Naive B cell (primary cell): ENCODE results near the gene OPA1. TPM values are rescaled to one million over a fixed set of nuclear protein-coding genes. Genes with fewer than 3 reads are reported as not detected.

Experiments
- ATAC-seq, 2 donors: fragments of 150-1000 bp; cut with Tn5 transposase; 2 replicates each; pipeline ENCODE4 v1.10.0; 2021; ENCODE audit warnings: low read depth in 2 of 2, mild to moderate bottlenecking in 2 of 2, moderate library complexity in 2 of 2
- DNase-seq: peaks from one replicate; pipeline ENCODE4 v3.0.0; 2022
- H3K27ac Mint-ChIP-seq, 6 donors: one replicate each; pipeline ENCODE4 v1.8.0; 2020 to 2022; ENCODE audit warnings: mild to moderate bottlenecking in 6 of 6, mixed read lengths in 6 of 6, moderate library complexity in 5 of 6, inconsistent platforms in 2 of 6
- H3K27me3 Mint-ChIP-seq, 3 donors: one replicate each; pipeline ENCODE4 v1.8.0; 2021 to 2022; ENCODE audit warnings: mixed read lengths in 3 of 3, mild to moderate bottlenecking in 1 of 3
- H3K36me3 Mint-ChIP-seq, 2 donors: one replicate each; pipeline ENCODE4 v1.8.0; 2020 to 2022; ENCODE audit warnings: mixed read lengths in 2 of 2, inconsistent platforms in 1 of 2, mild to moderate bottlenecking in 1 of 2
- H3K4me1 Mint-ChIP-seq, 3 donors: one replicate each; pipeline ENCODE4 v1.8.0; 2020 to 2022; ENCODE audit warnings: mixed read lengths in 3 of 3, inconsistent platforms in 1 of 3, mild to moderate bottlenecking in 1 of 3, moderate library complexity in 1 of 3
- H3K4me3 Mint-ChIP-seq, 8 donors: one replicate each; pipeline ENCODE4 v1.8.0; 2020 to 2022; ENCODE audit warnings: mild to moderate bottlenecking in 8 of 8, mixed read lengths in 8 of 8, moderate library complexity in 8 of 8, inconsistent platforms in 2 of 8
- H3K9me3 Mint-ChIP-seq, 7 donors: one replicate each; pipeline ENCODE4 v1.8.0; 2020 to 2022; ENCODE audit warnings: mixed read lengths in 7 of 7, mild to moderate bottlenecking in 5 of 7, inconsistent platforms in 2 of 7, moderate library complexity in 1 of 7
- polyA plus RNA-seq, 6 donors: library from polyadenylated mRNA; unstranded; fragments of 300-500 nt; fragmentation: Illumina TruSeq; gene quantifications; one replicate each; pipeline ENCODE4 v1.2.3, GENCODE V29; 2021; ENCODE audit warnings: low read depth in 6 of 6

The OPA1 gene
- polyA plus RNA-seq, 6 donors from 2014 or later, result 15.7 to 31.7 (median 25.1) TPM

- Mint-ChIP-seq H3K27ac (no peak overlapping the region), H3K4me3 (no peak overlapping the region), H3K27me3 (peaks cover 0 to 6% (median 0%) of the 10 kb centered on the region in 3 donors), H3K4me1 (no peaks in the 10 kb centered on the region), H3K9me3 (no peaks in the 10 kb centered on the region), H3K36me3 (no peaks in the 10 kb centered on the region)
- ATAC-seq (no peak), DNase-seq (no peak)
Observed at GRCh38 chr3:193563426-193563825, 29.6 kb upstream of the OPA1 start.

GRCh38 chr3:193564012-193564411 is 29.0 kb upstream of the OPA1 start:
- DNase-seq (no peak), ATAC-seq (no peak)
- Mint-ChIP-seq H3K4me1 (no peaks in the 10 kb centered on the region), H3K27ac (no peak overlapping the region), H3K27me3 (peaks cover 0 to 6% (median 0%) of the 10 kb centered on the region in 3 donors), H3K4me3 (no peak overlapping the region), H3K9me3 (no peaks in the 10 kb centered on the region), H3K36me3 (no peaks in the 10 kb centered on the region)

- Mint-ChIP-seq H3K4me3 (no peak overlapping the region), H3K36me3 (no peaks in the 10 kb centered on the region), H3K27me3 (peaks cover 0 to 6% (median 0%) of the 10 kb centered on the region in 3 donors), H3K27ac (no peak overlapping the region), H3K4me1 (peaks cover 0 to 8% (median 4%) of the 10 kb centered on the region in 3 donors), H3K9me3 (no peaks in the 10 kb centered on the region)
- no peak for DNase-seq
- ATAC-seq, result no peak
Observed at GRCh38 chr3:193569119-193569518, 23.9 kb upstream of the OPA1 start.

GRCh38 chr3:193572426-193572908 is 20.5 kb upstream of the OPA1 start:
- Mint-ChIP-seq H3K27me3 (peaks cover 0 to 6% (median 0%) of the 10 kb centered on the region in 3 donors), H3K4me3 (no peak overlapping the region), H3K9me3 (no peaks in the 10 kb centered on the region), H3K27ac (no peak overlapping the region), H3K36me3 (no peaks in the 10 kb centered on the region), H3K4me1 (peaks cover 0 to 8% (median 4%) of the 10 kb centered on the region in 3 donors)
- no peak for DNase-seq
- ATAC-seq, result peak in 1 of 2 donors; percentile 35

- ATAC-seq (no peak), DNase-seq (no peak)
- peaks cover 0 to 8% (median 4%) of the 10 kb centered on the region in 3 donors for H3K4me1 Mint-ChIP-seq
- H3K9me3 Mint-ChIP-seq, result no peaks in the 10 kb centered on the region
- H3K27me3 Mint-ChIP-seq, result no peaks in the 10 kb centered on the region
- no peak overlapping the region for H3K4me3 Mint-ChIP-seq
- no peak overlapping the region for H3K27ac Mint-ChIP-seq
- H3K36me3 Mint-ChIP-seq, result no peaks in the 10 kb centered on the region
Observed at GRCh38 chr3:193573403-193574191, 19.4 kb upstream of the OPA1 start.

- Mint-ChIP-seq H3K27ac (peak overlapping the region in 2 of 6 donors; percentile 57 to 83), H3K4me3 (no peak overlapping the region), H3K4me1 (peaks cover 0 to 8% (median 4%) of the 10 kb centered on the region in 3 donors), H3K36me3 (peaks cover 0 to 6% of the 10 kb centered on the region in 2 donors), H3K27me3 (no peaks in the 10 kb centered on the region), H3K9me3 (no peaks in the 10 kb centered on the region)
- no peak for DNase-seq
- ATAC-seq, result no peak
Observed at GRCh38 chr3:193574488-193575070, 18.4 kb upstream of the OPA1 start.

GRCh38 chr3:193585530-193585929 is 7.5 kb upstream of the OPA1 start:
- ATAC-seq, result no peak
- no peaks in the 10 kb centered on the region for H3K9me3 Mint-ChIP-seq
- DNase-seq, result no peak
- no peaks in the 10 kb centered on the region for H3K36me3 Mint-ChIP-seq
- H3K27me3 Mint-ChIP-seq, result no peaks in the 10 kb centered on the region
- no peak overlapping the region for H3K27ac Mint-ChIP-seq
- H3K4me1 Mint-ChIP-seq, result no peaks in the 10 kb centered on the region
- no peak overlapping the region for H3K4me3 Mint-ChIP-seq

- DNase-seq (no peak), ATAC-seq (no peak)
- H3K27ac Mint-ChIP-seq, result no peak overlapping the region
- no peaks in the 10 kb centered on the region for H3K36me3 Mint-ChIP-seq
- no peaks in the 10 kb centered on the region for H3K9me3 Mint-ChIP-seq
- H3K4me1 Mint-ChIP-seq, result no peaks in the 10 kb centered on the region
- H3K4me3 Mint-ChIP-seq, result no peak overlapping the region
- no peaks in the 10 kb centered on the region for H3K27me3 Mint-ChIP-seq
Observed at GRCh38 chr3:193586526-193586925, 6.5 kb upstream of the OPA1 start.

- H3K27me3 Mint-ChIP-seq, result no peaks in the 10 kb centered on the region
- no peak for ATAC-seq
- DNase-seq, result no peak
- peak overlapping the region in 1 of 6 donors; percentile 58 for H3K27ac Mint-ChIP-seq
- H3K9me3 Mint-ChIP-seq, result no peaks in the 10 kb centered on the region
- H3K36me3 Mint-ChIP-seq, result peaks cover 0 to 7% of the 10 kb centered on the region in 2 donors
- peaks cover 16 to 18% (median 17%) of the 10 kb centered on the region in 3 donors for H3K4me1 Mint-ChIP-seq
- no peak overlapping the region for H3K4me3 Mint-ChIP-seq
Observed at GRCh38 chr3:193589129-193589528, 3.9 kb upstream of the OPA1 start.

- peak overlapping the region in 2 of 8 donors; percentile 3 to 98 for H3K4me3 Mint-ChIP-seq
- no peaks in the 10 kb centered on the region for H3K27me3 Mint-ChIP-seq
- H3K9me3 Mint-ChIP-seq, result no peaks in the 10 kb centered on the region
- peaks cover 0 to 7% of the 10 kb centered on the region in 2 donors for H3K36me3 Mint-ChIP-seq
- H3K27ac Mint-ChIP-seq, result peak overlapping the region in 1 of 6 donors; percentile 72
- H3K4me1 Mint-ChIP-seq, result peaks cover 16 to 23% (median 20%) of the 10 kb centered on the region in 3 donors
- DNase-seq (no peak), ATAC-seq (no peak)
Observed at GRCh38 chr3:193589616-193590015, 3.4 kb upstream of the OPA1 start.

- H3K4me1 Mint-ChIP-seq, result peaks cover 16 to 25% (median 21%) of the 10 kb centered on the region in 3 donors
- H3K36me3 Mint-ChIP-seq, result peaks cover 0 to 7% of the 10 kb centered on the region in 2 donors
- H3K27ac Mint-ChIP-seq, result peak overlapping the region in 1 of 6 donors; percentile 72
- DNase-seq, result no peak
- no peaks in the 10 kb centered on the region for H3K27me3 Mint-ChIP-seq
- H3K9me3 Mint-ChIP-seq, result no peaks in the 10 kb centered on the region
- peak overlapping the region in 2 of 8 donors; percentile 3 to 98 for H3K4me3 Mint-ChIP-seq
- ATAC-seq, result no peak
Observed at GRCh38 chr3:193590088-193590856, 2.7 kb upstream of the OPA1 start.

- peak overlapping the region; percentile 93 to 98 (median 96) for H3K27ac Mint-ChIP-seq
- H3K9me3 Mint-ChIP-seq, result no peaks in the 10 kb centered on the region
- DNase-seq (no peak), ATAC-seq (peak; percentile 47 to 55)
- peaks cover 42 to 50% (median 44%) of the 10 kb centered on the region in 3 donors for H3K4me1 Mint-ChIP-seq
- H3K4me3 Mint-ChIP-seq, result peak overlapping the region; percentile 90 to 99 (median 94)
- peaks cover 5 to 15% of the 10 kb centered on the region in 2 donors for H3K36me3 Mint-ChIP-seq
- H3K27me3 Mint-ChIP-seq, result no peaks in the 10 kb centered on the region
Observed at GRCh38 chr3:193593668-193594030, 641 bp downstream of the OPA1 start.

GRCh38 chr3:193594946-193595689 is 2.1 kb downstream of the OPA1 start:
- H3K9me3 Mint-ChIP-seq, result no peaks in the 10 kb centered on the region
- peak overlapping the region in 3 of 6 donors; percentile 8 to 28 (median 15) for H3K27ac Mint-ChIP-seq
- ATAC-seq (no peak), DNase-seq (no peak)
- peaks cover 48 to 60% (median 53%) of the 10 kb centered on the region in 3 donors for H3K4me1 Mint-ChIP-seq
- H3K27me3 Mint-ChIP-seq, result no peaks in the 10 kb centered on the region
- peak overlapping the region in 4 of 8 donors; percentile 94 to 99 (median 98) for H3K4me3 Mint-ChIP-seq
- H3K36me3 Mint-ChIP-seq, result peaks cover 5 to 15% of the 10 kb centered on the region in 2 donors
